SK-N-SH (cell line): Measurements from ENCODE around the gene AUTS2. TPM values are rescaled to one million over a fixed set of nuclear protein-coding genes. Genes with fewer than 3 reads are reported as not detected.
A peak's percentile ranks its signal among the peaks of the same experiment; 100 is the strongest.

Experiments
- CHD2 ChIP-seq: fragments of 150-350 bp; IDR thresholded peaks from 2 replicates; pipeline ENCODE4 v1.6.1; 2018; ENCODE audit warnings: low read length; ENCODE audit not compliant: partially characterized antibody
- CTCF ChIP-seq: fragments of 200-600 bp; sonication (generic); IDR thresholded peaks from 2 replicates; pipeline ENCODE4 v1.6.1; 2017; ENCODE audit warnings: antibody characterized with exemption, mild to moderate bottlenecking, moderate library complexity
- FOSL2 ChIP-seq: IDR thresholded peaks from 2 replicates; pipeline ENCODE4 v1.4.0; 2012; ENCODE audit warnings: low read depth, mild to moderate bottlenecking, moderate library complexity, borderline replicate concordance
- FOXM1 ChIP-seq: IDR thresholded peaks from 2 replicates; pipeline ENCODE4 v1.4.0; 2012; ENCODE audit warnings: low read depth, mild to moderate bottlenecking
- MAX ChIP-seq: IDR thresholded peaks from 2 replicates; pipeline ENCODE4 v1.4.0; 2012; ENCODE audit warnings: low read depth
- MEF2A ChIP-seq: IDR thresholded peaks from 2 replicates; pipeline ENCODE4 v1.4.0; 2012; ENCODE audit warnings: low read depth, borderline replicate concordance
- NRF1 ChIP-seq: IDR thresholded peaks from 2 replicates; pipeline ENCODE4 v1.6.1; 2012; ENCODE audit warnings: low read depth, mild to moderate bottlenecking, low read length
- PBX3 ChIP-seq: IDR thresholded peaks from 2 replicates; pipeline ENCODE4; 2012
- POLR2AphosphoS5 ChIP-seq: IDR thresholded peaks from 2 replicates; pipeline ENCODE4 v1.6.1; 2012; ENCODE audit warnings: low read depth, low read length
- RCOR1 ChIP-seq: fragments of 150-350 bp; IDR thresholded peaks from 2 replicates; pipeline ENCODE4 v1.6.1; 2017; ENCODE audit warnings: antibody characterized with exemption, low read length
- SIN3A ChIP-seq: IDR thresholded peaks from 2 replicates; pipeline ENCODE4 v1.6.1; 2012; ENCODE audit warnings: low read depth, mild to moderate bottlenecking, low read length, moderate library complexity, borderline replicate concordance
- polyA plus RNA-seq, 3 experiments: library from polyadenylated mRNA; depleted of rRNA; stranded (reverse); fragments of >200 nt; gene quantifications; 2 replicates each; pipeline ENCODE4 v1.2.3, GENCODE V29; 2012
- TF ChIP-seq, protein P1 (sequence below): fragments of 150-350 bp; IDR thresholded peaks from 2 replicates; pipeline ENCODE4 v1.6.1; 2017; ENCODE audit warnings: antibody characterized with exemption, low read length, low read depth, borderline replicate concordance
- TF ChIP-seq, protein P2 (sequence below): fragments of 150-350 bp; IDR thresholded peaks from 2 replicates; pipeline ENCODE4 v1.6.1; 2016; ENCODE audit warnings: mild to moderate bottlenecking, low read depth, low read length
- TF ChIP-seq, protein P3 (sequence below): IDR thresholded peaks from 2 replicates; pipeline ENCODE4 v1.4.0; 2012; ENCODE audit warnings: low read depth, borderline replicate concordance
- TF ChIP-seq, protein P4 (sequence below): IDR thresholded peaks from 2 replicates; pipeline ENCODE4 v1.6.1; 2012; ENCODE audit warnings: mild to moderate bottlenecking, low read depth, low read length, moderate library complexity

The AUTS2 gene
- polyA plus RNA-seq, 1 of the 3 experiments (the other 2 are of a cell fraction) = 15.6 TPM

DNA sequence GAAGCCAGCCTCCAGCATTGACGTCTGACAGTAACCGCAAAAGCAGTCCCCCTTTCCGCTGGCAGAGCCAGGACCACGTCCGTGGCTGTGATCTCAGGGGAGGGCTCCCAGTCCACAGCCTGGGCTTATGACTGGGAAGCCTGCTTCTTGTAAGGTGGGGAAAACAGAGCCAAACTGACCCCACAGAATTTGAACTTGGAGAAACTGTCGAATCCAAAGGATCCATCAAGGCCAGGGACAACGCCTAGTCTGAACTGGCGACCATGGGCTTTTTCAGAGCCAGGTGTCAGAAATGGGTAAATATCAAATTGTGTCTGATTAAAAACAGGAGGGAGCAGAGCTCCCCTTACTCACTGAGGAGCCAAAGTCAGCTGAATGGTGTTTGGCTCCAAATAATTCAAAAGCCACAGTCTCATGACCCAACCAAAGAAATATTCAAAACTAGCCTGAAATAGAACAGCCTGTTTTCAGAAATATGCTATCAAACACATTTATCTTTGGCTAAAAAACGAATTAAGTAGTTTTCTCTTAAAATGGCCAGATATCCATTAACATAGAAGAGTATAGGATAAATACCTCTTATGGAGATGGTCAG lies 782.2 kb downstream of the AUTS2 start (continued):
- TF ChIP-seq MAX (0 out of 2 replicates have a peak, but pooled peaks have one; percentile 47), FOXM1 (peak; percentile 99), PBX3 (peak; percentile 93), NRF1 (no peak), FOSL2 (peak; percentile 90), CTCF (no peak), MEF2A (peak; percentile 99), CHD2 (no peak), SIN3A (peak; percentile 25; the same call in 1 of the 2 replicates), RCOR1 (no peak), POLR2AphosphoS5 (peak; percentile 82; the same call in 1 of the 2 replicates)
- TF ChIP-seq, protein P1, sequence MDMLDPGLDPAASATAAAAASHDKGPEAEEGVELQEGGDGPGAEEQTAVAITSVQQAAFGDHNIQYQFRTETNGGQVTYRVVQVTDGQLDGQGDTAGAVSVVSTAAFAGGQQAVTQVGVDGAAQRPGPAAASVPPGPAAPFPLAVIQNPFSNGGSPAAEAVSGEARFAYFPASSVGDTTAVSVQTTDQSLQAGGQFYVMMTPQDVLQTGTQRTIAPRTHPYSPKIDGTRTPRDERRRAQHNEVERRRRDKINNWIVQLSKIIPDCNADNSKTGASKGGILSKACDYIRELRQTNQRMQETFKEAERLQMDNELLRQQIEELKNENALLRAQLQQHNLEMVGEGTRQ = no peak
- TF ChIP-seq, protein P2, sequence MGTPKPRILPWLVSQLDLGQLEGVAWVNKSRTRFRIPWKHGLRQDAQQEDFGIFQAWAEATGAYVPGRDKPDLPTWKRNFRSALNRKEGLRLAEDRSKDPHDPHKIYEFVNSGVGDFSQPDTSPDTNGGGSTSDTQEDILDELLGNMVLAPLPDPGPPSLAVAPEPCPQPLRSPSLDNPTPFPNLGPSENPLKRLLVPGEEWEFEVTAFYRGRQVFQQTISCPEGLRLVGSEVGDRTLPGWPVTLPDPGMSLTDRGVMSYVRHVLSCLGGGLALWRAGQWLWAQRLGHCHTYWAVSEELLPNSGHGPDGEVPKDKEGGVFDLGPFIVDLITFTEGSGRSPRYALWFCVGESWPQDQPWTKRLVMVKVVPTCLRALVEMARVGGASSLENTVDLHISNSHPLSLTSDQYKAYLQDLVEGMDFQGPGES = no peak
- TF ChIP-seq, protein P3, sequence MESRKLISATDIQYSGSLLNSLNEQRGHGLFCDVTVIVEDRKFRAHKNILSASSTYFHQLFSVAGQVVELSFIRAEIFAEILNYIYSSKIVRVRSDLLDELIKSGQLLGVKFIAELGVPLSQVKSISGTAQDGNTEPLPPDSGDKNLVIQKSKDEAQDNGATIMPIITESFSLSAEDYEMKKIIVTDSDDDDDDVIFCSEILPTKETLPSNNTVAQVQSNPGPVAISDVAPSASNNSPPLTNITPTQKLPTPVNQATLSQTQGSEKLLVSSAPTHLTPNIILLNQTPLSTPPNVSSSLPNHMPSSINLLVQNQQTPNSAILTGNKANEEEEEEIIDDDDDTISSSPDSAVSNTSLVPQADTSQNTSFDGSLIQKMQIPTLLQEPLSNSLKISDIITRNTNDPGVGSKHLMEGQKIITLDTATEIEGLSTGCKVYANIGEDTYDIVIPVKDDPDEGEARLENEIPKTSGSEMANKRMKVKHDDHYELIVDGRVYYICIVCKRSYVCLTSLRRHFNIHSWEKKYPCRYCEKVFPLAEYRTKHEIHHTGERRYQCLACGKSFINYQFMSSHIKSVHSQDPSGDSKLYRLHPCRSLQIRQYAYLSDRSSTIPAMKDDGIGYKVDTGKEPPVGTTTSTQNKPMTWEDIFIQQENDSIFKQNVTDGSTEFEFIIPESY = peak; percentile 51
- TF ChIP-seq, protein P4, sequence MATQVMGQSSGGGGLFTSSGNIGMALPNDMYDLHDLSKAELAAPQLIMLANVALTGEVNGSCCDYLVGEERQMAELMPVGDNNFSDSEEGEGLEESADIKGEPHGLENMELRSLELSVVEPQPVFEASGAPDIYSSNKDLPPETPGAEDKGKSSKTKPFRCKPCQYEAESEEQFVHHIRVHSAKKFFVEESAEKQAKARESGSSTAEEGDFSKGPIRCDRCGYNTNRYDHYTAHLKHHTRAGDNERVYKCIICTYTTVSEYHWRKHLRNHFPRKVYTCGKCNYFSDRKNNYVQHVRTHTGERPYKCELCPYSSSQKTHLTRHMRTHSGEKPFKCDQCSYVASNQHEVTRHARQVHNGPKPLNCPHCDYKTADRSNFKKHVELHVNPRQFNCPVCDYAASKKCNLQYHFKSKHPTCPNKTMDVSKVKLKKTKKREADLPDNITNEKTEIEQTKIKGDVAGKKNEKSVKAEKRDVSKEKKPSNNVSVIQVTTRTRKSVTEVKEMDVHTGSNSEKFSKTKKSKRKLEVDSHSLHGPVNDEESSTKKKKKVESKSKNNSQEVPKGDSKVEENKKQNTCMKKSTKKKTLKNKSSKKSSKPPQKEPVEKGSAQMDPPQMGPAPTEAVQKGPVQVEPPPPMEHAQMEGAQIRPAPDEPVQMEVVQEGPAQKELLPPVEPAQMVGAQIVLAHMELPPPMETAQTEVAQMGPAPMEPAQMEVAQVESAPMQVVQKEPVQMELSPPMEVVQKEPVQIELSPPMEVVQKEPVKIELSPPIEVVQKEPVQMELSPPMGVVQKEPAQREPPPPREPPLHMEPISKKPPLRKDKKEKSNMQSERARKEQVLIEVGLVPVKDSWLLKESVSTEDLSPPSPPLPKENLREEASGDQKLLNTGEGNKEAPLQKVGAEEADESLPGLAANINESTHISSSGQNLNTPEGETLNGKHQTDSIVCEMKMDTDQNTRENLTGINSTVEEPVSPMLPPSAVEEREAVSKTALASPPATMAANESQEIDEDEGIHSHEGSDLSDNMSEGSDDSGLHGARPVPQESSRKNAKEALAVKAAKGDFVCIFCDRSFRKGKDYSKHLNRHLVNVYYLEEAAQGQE = no peak; the same call in 1 of the 2 replicates
